Kidney (tissue), 14 donors: ENCODE measurements around the gene ACTRT3. TPM values are rescaled to one million over a fixed set of nuclear protein-coding genes. Genes with fewer than 3 reads are reported as not detected.

Experiments
- DNase-seq, 5 donors: peaks; one replicate each; pipeline ENCODE4 v3.0.0-alpha.2; 2013 to 2020
- FAIRE-seq: peaks from 2 replicates; lab custom pipeline; 2012; peaks lifted over from hg19 to GRCh38; lab: Jason Lieb, UNC
- H3K27ac ChIP-seq, 2 donors: one replicate each; pipeline ENCODE4 v1.7.0; 2013; ENCODE audit warnings: low read depth in 2 of 2, low read length in 2 of 2, inconsistent platforms in 1 of 2
- H3K27me3 ChIP-seq: one replicate; pipeline ENCODE4 v1.7.1; 2013; ENCODE audit warnings: low read length, inconsistent platforms; ENCODE audit not compliant: control insufficient read depth, insufficient read depth
- H3K36me3 ChIP-seq, 3 donors: one replicate each; pipeline versions ENCODE4 v1.7.0 to v1.7.1; 2013; ENCODE audit warnings: low read length in 3 of 3, control low read depth in 1 of 3, inconsistent platforms in 1 of 3; ENCODE audit not compliant: insufficient read depth in 3 of 3, control insufficient read depth in 2 of 3
- H3K4me1 ChIP-seq, 3 donors: one replicate each; pipeline versions ENCODE4 v1.7.0 to v1.7.1; 2013; ENCODE audit warnings: low read length in 3 of 3, inconsistent platforms in 1 of 3, low read depth in 1 of 3; ENCODE audit not compliant: control insufficient read depth in 2 of 3, insufficient read depth in 2 of 3
- H3K4me3 ChIP-seq, 3 donors: one replicate each; pipeline versions ENCODE4 v1.7.0 to v1.8.1; 2013; ENCODE audit warnings: low read length in 3 of 3, control low read depth in 1 of 3, inconsistent platforms in 1 of 3
- H3K9ac ChIP-seq, 3 donors: one replicate each; pipeline versions ENCODE4 v1.7.0 to v1.7.1; 2013; ENCODE audit warnings: low read length in 3 of 3, control low read depth in 1 of 3, inconsistent platforms in 1 of 3
- H3K9me3 ChIP-seq, 3 donors: one replicate each; pipeline versions ENCODE4 v1.7.0 to v1.7.1; 2013; ENCODE audit warnings: low read length in 3 of 3, control low read depth in 1 of 3, inconsistent platforms in 1 of 3; ENCODE audit not compliant: control insufficient read depth in 2 of 3, insufficient read depth in 1 of 3
- CTCF ChIP-seq: IDR thresholded peaks from 3 replicates; pipeline ENCODE4 v1.5.1; 2012; ENCODE audit warnings: mild to moderate bottlenecking, moderate library complexity, borderline replicate concordance; ENCODE audit not compliant: insufficient read depth; ENCODE audit errors: extremely low read depth
- intact Hi-C: fragments of 100-400 bp; cut with DNase I; formaldehyde crosslinking; loops from one replicate; pipeline ENCODE4 v1.11.1; 2022
- polyA plus RNA-seq: library from polyadenylated mRNA; stranded (reverse); fragments of 350-450 nt; fragmentation: Illumina TruSeq; extraction: RNeasy Lipid Tissue Mini Kit (QIAGEN cat#74804); gene quantifications from one replicate; pipeline ENCODE4 v1.2.3, GENCODE V29; 2014; ENCODE audit warnings: low read depth, low replicate concordance; ENCODE audit not compliant: insufficient read depth
- total RNA-seq: library from RNA; stranded (reverse); fragmentation: NEBNext Ultra II Directional; extraction: Animal tissue kit (Norgen Biotek cat#: 25700); gene quantifications from one replicate; pipeline ENCODE4 v1.2.1, GENCODE V29; 2021
- donor health status: control.
- donor health status: control.
- donor health status: control.
- donor health status: control.
- donor health status: control.
- donor health status: DM: yes; HTN: yes; CAD: no.
- donor health status: Normal renal cell carcinoma (clear cell type).

ACTRT3 gene
- total and polyA plus RNA-seq, 2 donors from 2014 or later: 2.9 to 4.5 TPM

GRCh38 chr3:169759256-169759655, 10.1 kb downstream of the ACTRT3 start:
- H3K9me3 ChIP-seq: no peaks in the 10 kb centered on the region
- no peak for DNase-seq
- FAIRE-seq: no peak
- H3K36me3 ChIP-seq: no peaks in the 10 kb centered on the region
- no peaks in the 10 kb centered on the region for H3K4me1 ChIP-seq
- no peak overlapping the region for H3K9ac ChIP-seq
- no peak overlapping the region for H3K4me3 ChIP-seq
- intact Hi-C loops: no loop called here
- no peak for TF ChIP-seq CTCF
- no peak overlapping the region for H3K27ac ChIP-seq
- no peaks in the 10 kb centered on the region for H3K27me3 ChIP-seq

GRCh38 chr3:169758359-169758994, 10.9 kb downstream of the ACTRT3 start:
- FAIRE-seq (no peak), DNase-seq (no peak)
- intact Hi-C loops: no loop called here
- no peaks in the 10 kb centered on the region for H3K36me3 ChIP-seq
- no peak overlapping the region for H3K27ac ChIP-seq
- H3K9ac ChIP-seq: no peak overlapping the region
- H3K4me1 ChIP-seq: no peaks in the 10 kb centered on the region
- H3K9me3 ChIP-seq: no peaks in the 10 kb centered on the region
- no peaks in the 10 kb centered on the region for H3K27me3 ChIP-seq
- H3K4me3 ChIP-seq: no peak overlapping the region
- TF ChIP-seq CTCF: no peak

- H3K36me3 ChIP-seq: no peaks in the 10 kb centered on the region
- no peaks in the 10 kb centered on the region for H3K9me3 ChIP-seq
- H3K27me3 ChIP-seq: no peaks in the 10 kb centered on the region
- no peak overlapping the region for H3K4me3 ChIP-seq
- intact Hi-C loops: no loop called here
- H3K27ac ChIP-seq: no peak overlapping the region
- FAIRE-seq (no peak), DNase-seq (no peak)
- TF ChIP-seq CTCF: no peak
- no peaks in the 10 kb centered on the region for H3K4me1 ChIP-seq
- no peak overlapping the region for H3K9ac ChIP-seq
Observed at GRCh38 chr3:169755488-169755887, 13.9 kb downstream of the ACTRT3 start.

- H3K27ac ChIP-seq: no peak overlapping the region
- DNase-seq (no peak), FAIRE-seq (no peak)
- H3K27me3 ChIP-seq: no peaks in the 10 kb centered on the region
- no peak overlapping the region for H3K9ac ChIP-seq
- intact Hi-C loops: no loop called here
- no peaks in the 10 kb centered on the region for H3K9me3 ChIP-seq
- no peaks in the 10 kb centered on the region for H3K4me1 ChIP-seq
- TF ChIP-seq CTCF: no peak
- no peak overlapping the region for H3K4me3 ChIP-seq
- H3K36me3 ChIP-seq: no peaks in the 10 kb centered on the region
Observed at GRCh38 chr3:169754711-169755110, 14.7 kb downstream of the ACTRT3 start.
